Esophagus squamous epithelium (tissue), 5 donors: ENCODE results near the gene C17orf50. TPM values are rescaled to one million over a fixed set of nuclear protein-coding genes. Genes with fewer than 3 reads are reported as not detected.

ENCODE experiments used
- DNase-seq: peaks from one replicate; lab custom pipeline; 2025; lab: John Stamatoyannopoulos, UW
- H3K27ac ChIP-seq, 4 donors: fragments of 200-600 bp; sonication (generic); one replicate each; pipeline ENCODE4 v1.5.1; 2016 to 2019; ENCODE audit warnings: mild to moderate bottlenecking in 1 of 4
- H3K27me3 ChIP-seq, 4 donors: fragments of 200-600 bp; sonication (generic); 1 replicate in 3 of 4; 2 replicates in 1 of 4; pipeline versions ENCODE4 v1.5.1 to v1.6.0; 2017 to 2021; ENCODE audit warnings: antibody characterized with exemption in 1 of 4
- H3K36me3 ChIP-seq, 3 donors: fragments of 200-600 bp; sonication (generic); one replicate each; pipeline ENCODE4 v1.5.1; 2016 to 2019
- H3K4me1 ChIP-seq, 3 donors: fragments of 200-600 bp; sonication (generic); one replicate each; pipeline ENCODE4 v1.5.1; 2017 to 2019
- H3K4me3 ChIP-seq, 4 donors: fragments of 200-600 bp; sonication (generic); 1 replicate in 3 of 4; 2 replicates in 1 of 4; pipeline ENCODE4 v1.5.1; 2016 to 2019; ENCODE audit warnings: mild to moderate bottlenecking in 2 of 4, moderate library complexity in 1 of 4
- H3K9me3 ChIP-seq, 3 donors: fragments of 200-600 bp; sonication (generic); one replicate each; pipeline ENCODE4 v1.5.1; 2016 to 2019
- POLR2A ChIP-seq, 4 donors: fragments of 450-650 bp; IDR thresholded peaks; one replicate each; pipeline ENCODE4 v1.6.1; 2017; ENCODE audit warnings: antibody characterized with exemption in 4 of 4, mild to moderate bottlenecking in 4 of 4, moderate library complexity in 3 of 4
- WGBS, 2 donors: methylation state at CpG; one replicate each; pipeline ENCODE4 v1.1.5; 2018; 5-methylcytosine and 5-hydroxymethylcytosine counted together
- intact Hi-C: fragments of 100-400 bp; cut with DNase I; formaldehyde crosslinking; loops from one replicate; pipeline ENCODE4 v1.15.0; 2022
- total RNA-seq, 4 donors: library from RNA; depleted of rRNA; stranded (reverse); fragments of >200 nt; gene quantifications; one replicate each; pipeline ENCODE4 v1.1.0, GENCODE V29; 2016
- TF ChIP-seq, protein P1 (sequence below), 6 experiments: fragments of 450-650 bp in 4 of 6; fragments of 200-600 bp in 2 of 6; sonication (generic) in 2 of 6; IDR thresholded peaks; one replicate each; pipeline ENCODE4 v1.5.1; 2016 to 2019; ENCODE audit warnings: antibody characterized with exemption in 6 of 6, mild to moderate bottlenecking in 4 of 6, moderate library complexity in 4 of 6
- donor health status: DM: yes; HTN: yes; CAD: no.

The C17orf50 gene
- total RNA-seq, 4 donors from 2014 or later, result not detected

DNA sequence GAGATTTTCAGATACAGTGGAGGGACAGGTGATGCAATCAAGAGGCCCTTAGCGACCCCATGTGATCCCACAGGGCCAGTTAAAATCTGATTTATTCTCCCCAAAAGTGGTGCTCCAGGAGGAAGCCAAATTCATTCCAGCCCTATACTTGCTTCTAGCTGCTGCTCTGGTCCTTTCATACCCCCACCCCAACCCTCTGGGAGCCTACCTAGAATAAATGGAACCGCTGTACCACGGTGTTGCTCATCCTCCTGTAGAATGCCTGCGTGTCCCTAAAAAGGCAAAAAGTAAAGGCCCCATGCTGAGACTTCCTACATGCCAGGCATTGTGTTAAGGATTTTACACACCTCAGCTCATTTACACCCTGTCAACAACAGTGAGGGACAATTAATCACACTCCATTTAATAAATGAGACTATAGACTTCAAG lies 31.3 kb upstream of the C17orf50 start:
- no peak overlapping the region for H3K4me3 ChIP-seq
- no peaks in the 10 kb centered on the region for H3K9me3 ChIP-seq
- TF ChIP-seq, protein P1, sequence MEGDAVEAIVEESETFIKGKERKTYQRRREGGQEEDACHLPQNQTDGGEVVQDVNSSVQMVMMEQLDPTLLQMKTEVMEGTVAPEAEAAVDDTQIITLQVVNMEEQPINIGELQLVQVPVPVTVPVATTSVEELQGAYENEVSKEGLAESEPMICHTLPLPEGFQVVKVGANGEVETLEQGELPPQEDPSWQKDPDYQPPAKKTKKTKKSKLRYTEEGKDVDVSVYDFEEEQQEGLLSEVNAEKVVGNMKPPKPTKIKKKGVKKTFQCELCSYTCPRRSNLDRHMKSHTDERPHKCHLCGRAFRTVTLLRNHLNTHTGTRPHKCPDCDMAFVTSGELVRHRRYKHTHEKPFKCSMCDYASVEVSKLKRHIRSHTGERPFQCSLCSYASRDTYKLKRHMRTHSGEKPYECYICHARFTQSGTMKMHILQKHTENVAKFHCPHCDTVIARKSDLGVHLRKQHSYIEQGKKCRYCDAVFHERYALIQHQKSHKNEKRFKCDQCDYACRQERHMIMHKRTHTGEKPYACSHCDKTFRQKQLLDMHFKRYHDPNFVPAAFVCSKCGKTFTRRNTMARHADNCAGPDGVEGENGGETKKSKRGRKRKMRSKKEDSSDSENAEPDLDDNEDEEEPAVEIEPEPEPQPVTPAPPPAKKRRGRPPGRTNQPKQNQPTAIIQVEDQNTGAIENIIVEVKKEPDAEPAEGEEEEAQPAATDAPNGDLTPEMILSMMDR (IDR thresholded peaks at IDR 0.05), result no peak
- no peak for TF ChIP-seq POLR2A (IDR thresholded peaks at IDR 0.05)
- DNase-seq, result no peak
- WGBS, 2 donors, result 71 to 81% methylated on average over 4 of the region's 4 CpGs
- no peak overlapping the region for H3K27ac ChIP-seq
- peaks cover 9 to 39% (median 16%) of the 10 kb centered on the region in 3 donors for H3K4me1 ChIP-seq
- intact Hi-C loops, result no loop called here
- H3K27me3 ChIP-seq, result peaks cover 0 to 16% (median 0%) of the 10 kb centered on the region in 4 donors
- peaks cover 0 to 42% (median 8%) of the 10 kb centered on the region in 3 donors for H3K36me3 ChIP-seq

DNA sequence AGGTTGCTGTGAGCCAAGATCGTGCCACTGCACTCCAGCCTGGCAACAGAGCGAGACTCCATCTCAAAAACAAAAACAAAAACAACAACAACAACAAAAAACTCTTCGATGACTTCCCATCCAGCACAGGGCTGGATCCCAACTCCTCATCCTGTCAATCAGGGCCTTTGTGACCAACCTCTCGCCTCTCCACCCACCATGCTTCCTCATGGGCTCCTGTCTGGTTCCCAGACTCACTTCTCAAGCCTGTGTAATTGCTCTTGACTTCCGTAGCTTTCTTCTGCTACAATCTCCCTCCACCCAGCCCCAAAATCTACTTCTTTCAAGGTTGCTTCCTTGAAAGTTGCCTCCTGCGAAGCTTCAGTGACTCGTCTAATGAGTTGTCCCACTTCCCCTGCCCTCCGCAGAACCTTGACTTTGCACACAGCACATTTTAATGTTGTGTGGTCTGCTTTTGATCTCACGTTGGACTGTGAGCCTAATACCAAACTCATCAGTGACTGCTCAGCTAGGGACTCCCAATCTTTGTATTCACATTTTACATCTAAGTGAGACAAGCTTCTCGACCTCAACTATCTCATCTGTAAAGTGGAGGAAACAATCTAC lies 30.2 kb upstream of the C17orf50 start:
- peaks cover 0 to 16% (median 0%) of the 10 kb centered on the region in 4 donors for H3K27me3 ChIP-seq
- H3K9me3 ChIP-seq, result no peaks in the 10 kb centered on the region
- peaks cover 9 to 38% (median 16%) of the 10 kb centered on the region in 3 donors for H3K4me1 ChIP-seq
- peaks cover 0 to 31% (median 0%) of the 10 kb centered on the region in 3 donors for H3K36me3 ChIP-seq
- H3K4me3 ChIP-seq, result no peak overlapping the region
- 81 to 84% methylated on average over 10 of the region's 10 CpGs for WGBS, 2 donors
- TF ChIP-seq POLR2A (IDR thresholded peaks at IDR 0.05), result no peak
- TF ChIP-seq, protein P1 (IDR thresholded peaks at IDR 0.05), result no peak
- no peak for DNase-seq
- intact Hi-C loops, result no loop called here
- no peak overlapping the region for H3K27ac ChIP-seq

DNA sequence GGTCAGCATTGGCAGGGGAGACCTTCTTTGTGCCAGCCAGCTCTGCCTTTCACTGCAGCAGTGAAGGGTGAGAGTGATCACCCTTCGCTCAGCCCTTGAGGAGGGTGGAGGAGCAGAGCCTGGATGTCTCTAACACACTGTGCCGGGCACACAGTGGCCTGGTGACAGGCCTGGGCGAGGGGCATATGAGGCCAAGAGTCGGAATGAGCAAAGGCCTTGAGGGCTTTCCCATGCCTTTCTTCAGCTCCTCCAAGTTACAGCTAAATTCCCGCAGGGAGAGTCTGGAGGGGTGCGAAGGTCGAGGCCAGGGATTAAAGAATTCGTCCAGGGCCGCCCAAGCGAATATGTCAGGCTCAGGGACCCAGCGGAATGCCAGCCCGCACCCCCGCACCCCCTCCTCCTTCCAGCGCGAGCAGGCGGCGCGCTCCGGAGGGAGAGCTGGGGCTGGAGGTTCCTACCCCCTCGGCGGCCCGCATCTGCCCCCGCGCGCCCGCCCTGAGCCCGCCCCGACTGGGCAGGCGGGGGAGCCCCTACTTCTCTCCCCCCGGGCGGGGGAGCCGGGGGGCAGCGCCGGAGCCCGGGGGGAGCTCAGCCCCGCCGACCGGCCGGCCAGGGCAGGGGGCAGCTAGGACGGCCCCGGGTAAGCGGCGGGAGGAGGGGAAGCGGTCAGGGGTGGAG lies 29.3 kb upstream of the C17orf50 start, which contains the start of gene RASL10B:
Gene RASL10B, plus strand, starts transcription at position 401 of the 678 bp plus-strand sequence. CDS start 3,546 bp downstream, outside the sequence.
- peaks cover 0 to 22% (median 0%) of the 10 kb centered on the region in 3 donors for H3K36me3 ChIP-seq
- peaks cover 0 to 16% (median 0%) of the 10 kb centered on the region in 4 donors for H3K27me3 ChIP-seq
- peak within 1 kb of the TSS in 1 of 4 donors; percentile 39 for H3K27ac ChIP-seq
- WGBS, 2 donors, result 7 to 11% methylated on average over 9 to 12 of the region's 44 CpGs
- H3K4me3 ChIP-seq, result peak within 1 kb of the TSS; percentile 50 to 76 (median 58)
- intact Hi-C loops, result no loop called here
- no peaks in the 10 kb centered on the region for H3K9me3 ChIP-seq
- TF ChIP-seq, protein P1 (IDR thresholded peaks at IDR 0.05), result no peak
- TF ChIP-seq POLR2A (IDR thresholded peaks at IDR 0.05), result no peak
- DNase-seq, result no peak
- H3K4me1 ChIP-seq, result peaks cover 9 to 29% (median 16%) of the 10 kb centered on the region in 3 donors

DNA sequence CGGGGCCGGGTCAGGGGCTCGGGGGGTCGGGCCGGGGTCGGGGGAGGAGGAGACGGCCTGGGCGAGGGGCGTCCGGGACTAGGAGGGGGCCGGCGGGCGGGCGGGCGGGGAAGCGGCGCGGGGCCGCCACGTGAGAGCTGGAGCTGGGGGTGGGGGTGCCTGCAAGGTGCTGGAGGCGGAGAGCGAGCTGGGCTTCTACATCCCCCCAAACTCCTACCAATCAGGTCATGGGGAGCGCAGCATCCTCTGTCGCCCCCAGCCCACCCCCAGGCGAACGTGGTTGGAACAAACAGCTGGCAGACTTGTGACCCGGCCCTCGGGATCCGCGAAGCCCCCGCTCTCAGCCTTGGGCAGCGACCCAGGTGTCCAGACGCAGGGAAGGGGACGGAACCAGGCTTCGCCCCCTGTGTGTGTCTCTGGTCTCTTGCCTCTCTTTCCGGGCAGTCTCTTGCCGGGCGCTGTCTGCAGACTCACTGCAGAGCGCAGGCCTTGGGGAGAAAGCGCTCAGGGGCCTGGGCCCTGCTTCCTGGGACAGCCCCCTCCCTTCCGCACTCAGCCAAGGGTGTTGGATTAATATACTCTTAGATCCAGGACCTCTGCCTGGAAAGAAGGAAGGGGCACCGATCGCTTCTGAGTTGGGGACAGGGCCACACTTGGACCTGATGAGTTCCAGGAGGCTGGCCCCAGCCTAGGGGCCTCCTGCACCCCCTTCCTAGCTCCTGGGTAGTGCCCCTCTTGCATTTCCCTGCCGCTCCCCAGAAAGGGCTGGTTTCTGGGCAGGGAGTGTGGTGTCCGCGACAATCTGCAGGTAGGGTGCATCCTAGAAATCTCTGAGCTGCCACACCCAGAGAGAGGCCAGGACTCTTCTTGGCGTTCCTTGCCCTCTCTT lies 28.5 kb upstream of the C17orf50 start:
- no peak for DNase-seq

More for the DNA sequence above, 28.5 kb upstream of the C17orf50 start:
- H3K4me3 ChIP-seq, result peak overlapping the region; percentile 50 to 76 (median 58)
- WGBS, 2 donors, result 27 to 31% methylated on average over 3 to 13 of the region's 47 CpGs
- intact Hi-C loops, result no loop called here
- peaks cover 9 to 23% (median 16%) of the 10 kb centered on the region in 3 donors for H3K4me1 ChIP-seq
- peak overlapping the region in 1 of 4 donors; percentile 39 for H3K27ac ChIP-seq
- H3K9me3 ChIP-seq, result no peaks in the 10 kb centered on the region
- H3K27me3 ChIP-seq, result peaks cover 0 to 16% (median 0%) of the 10 kb centered on the region in 4 donors
- TF ChIP-seq, protein P1 (IDR thresholded peaks at IDR 0.05), result no peak
- TF ChIP-seq POLR2A (IDR thresholded peaks at IDR 0.05), result no peak
- H3K36me3 ChIP-seq, result peaks cover 0 to 14% (median 0%) of the 10 kb centered on the region in 3 donors
